ENCODE measurements around the gene LRRC37B.
"Not testable (repeated sequence)": the region's sequence is repeated elsewhere in the genome, so short reads cannot be mapped to it uniquely, and the experiment has no call there.

Gene LRRC37B

DNA sequence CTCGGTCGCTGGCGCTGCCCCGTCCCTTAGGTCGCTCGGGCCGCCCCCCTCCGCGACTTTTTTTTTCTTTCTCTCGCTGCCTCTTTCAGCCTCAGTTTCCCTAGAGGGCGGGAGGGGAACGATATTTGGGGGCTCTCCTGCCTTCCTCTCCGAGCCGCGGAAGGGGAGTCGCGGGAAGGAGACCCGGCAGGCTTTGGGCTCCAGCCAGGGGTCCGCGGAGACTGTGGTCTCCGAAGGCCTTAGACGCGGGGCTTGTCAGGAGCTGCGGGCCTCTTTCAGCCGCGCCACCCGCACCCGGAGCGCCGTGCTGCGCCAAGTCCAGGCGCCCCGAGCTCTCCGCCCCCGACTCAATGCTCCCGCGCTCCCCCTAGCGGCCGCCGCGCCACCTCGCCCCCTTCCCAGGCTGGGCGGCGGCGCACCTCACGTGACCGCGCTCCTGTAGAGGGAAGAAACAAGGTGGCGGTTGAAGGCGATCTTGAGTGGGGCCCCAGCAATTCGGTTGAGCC, at the start of gene LRRC37B:
Gene LRRC37B (plus strand): TSS at position 427 of the 506 bp plus-strand sequence. CDS start 14,010 bp downstream, outside the sequence.
- peak; percentile 59 for DNase-seq (ENCODE audit: low read depth)
- H3K4me3 ChIP-seq (ENCODE audit: control insufficient read depth, low read depth, low read length): peak within 1 kb of the TSS; percentile 87

DNA sequence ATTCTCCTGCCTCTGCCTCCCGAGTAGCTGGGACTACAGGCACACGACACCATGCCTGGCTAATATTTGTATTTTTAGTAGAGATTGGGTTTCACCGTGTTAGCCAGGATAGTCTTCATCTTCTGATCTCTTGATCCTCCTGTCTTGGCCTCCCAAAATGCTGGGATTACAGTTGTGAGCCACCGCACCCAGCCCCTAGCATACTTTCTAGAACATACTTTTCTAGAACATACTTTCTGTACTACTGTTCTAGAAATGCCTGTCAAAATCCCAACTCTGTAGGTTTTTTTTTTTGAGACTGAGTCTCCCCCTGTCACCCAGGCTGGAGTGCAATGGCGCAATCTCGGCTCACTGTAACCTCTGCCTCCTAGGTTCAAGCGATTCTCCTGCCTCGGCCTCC, 43.1 kb upstream of the LRRC37B start:
- DNase-seq (ENCODE audit: low read depth); H3K4me3 ChIP-seq (ENCODE audit: control insufficient read depth, low read depth, low read length): not testable (repeated sequence)

More for the DNA sequence above, at the start of gene LRRC37B:
- TF ChIP-seq, protein P1, sequence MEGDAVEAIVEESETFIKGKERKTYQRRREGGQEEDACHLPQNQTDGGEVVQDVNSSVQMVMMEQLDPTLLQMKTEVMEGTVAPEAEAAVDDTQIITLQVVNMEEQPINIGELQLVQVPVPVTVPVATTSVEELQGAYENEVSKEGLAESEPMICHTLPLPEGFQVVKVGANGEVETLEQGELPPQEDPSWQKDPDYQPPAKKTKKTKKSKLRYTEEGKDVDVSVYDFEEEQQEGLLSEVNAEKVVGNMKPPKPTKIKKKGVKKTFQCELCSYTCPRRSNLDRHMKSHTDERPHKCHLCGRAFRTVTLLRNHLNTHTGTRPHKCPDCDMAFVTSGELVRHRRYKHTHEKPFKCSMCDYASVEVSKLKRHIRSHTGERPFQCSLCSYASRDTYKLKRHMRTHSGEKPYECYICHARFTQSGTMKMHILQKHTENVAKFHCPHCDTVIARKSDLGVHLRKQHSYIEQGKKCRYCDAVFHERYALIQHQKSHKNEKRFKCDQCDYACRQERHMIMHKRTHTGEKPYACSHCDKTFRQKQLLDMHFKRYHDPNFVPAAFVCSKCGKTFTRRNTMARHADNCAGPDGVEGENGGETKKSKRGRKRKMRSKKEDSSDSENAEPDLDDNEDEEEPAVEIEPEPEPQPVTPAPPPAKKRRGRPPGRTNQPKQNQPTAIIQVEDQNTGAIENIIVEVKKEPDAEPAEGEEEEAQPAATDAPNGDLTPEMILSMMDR (conservative IDR thresholded peaks at IDR 0.05; ENCODE audit: control insufficient read depth, insufficient read depth, low read depth, low read length): no peak

DNA sequence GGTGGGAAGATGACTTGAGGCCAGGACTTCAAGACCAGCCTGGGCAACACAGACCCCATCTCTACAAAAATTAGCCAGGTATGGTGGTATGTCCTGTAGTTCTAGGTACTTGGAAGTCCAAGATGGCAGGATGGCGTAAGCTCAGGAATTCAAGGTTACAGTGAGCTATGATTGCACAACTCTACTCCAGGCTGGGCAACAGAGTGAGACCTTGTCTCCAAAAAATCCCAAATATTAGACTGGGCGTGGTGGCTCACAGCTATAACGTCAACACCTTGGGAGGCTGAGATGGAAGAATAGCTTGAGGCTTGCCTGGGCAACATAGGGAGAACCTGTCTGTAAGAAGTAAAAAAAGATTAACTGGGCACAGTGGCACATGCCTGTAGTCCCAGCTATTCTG, 39.5 kb upstream of the LRRC37B start:
- DNase-seq (ENCODE audit: low read depth): no peak
- H3K4me3 ChIP-seq (ENCODE audit: control insufficient read depth, low read depth, low read length): no peak overlapping the region
- TF ChIP-seq, protein P1 (conservative IDR thresholded peaks at IDR 0.05; ENCODE audit: control insufficient read depth, insufficient read depth, low read depth, low read length): no peak

DNA sequence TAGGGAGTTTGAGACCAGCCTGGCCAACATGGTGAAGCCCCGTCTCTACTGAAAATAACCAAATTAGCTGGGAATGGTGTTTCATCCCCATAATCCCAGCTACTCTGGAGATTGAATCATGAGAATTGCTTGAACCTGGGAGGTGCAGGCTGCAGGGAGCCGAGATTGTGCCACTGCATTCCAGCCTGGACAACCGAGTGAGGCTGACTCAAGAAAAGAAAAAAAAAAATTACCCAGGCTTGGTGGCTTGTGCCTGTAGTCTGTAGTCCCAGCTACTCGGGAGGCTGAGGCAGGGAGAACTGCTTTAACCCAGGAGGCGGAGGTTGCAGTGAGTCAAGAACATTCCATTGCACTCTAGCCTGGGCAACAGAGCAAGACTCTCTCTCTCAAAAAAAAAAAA, 36.8 kb upstream of the LRRC37B start:
- DNase-seq (ENCODE audit: low read depth); H3K4me3 ChIP-seq (ENCODE audit: control insufficient read depth, low read depth, low read length): not testable (repeated sequence)

DNA sequence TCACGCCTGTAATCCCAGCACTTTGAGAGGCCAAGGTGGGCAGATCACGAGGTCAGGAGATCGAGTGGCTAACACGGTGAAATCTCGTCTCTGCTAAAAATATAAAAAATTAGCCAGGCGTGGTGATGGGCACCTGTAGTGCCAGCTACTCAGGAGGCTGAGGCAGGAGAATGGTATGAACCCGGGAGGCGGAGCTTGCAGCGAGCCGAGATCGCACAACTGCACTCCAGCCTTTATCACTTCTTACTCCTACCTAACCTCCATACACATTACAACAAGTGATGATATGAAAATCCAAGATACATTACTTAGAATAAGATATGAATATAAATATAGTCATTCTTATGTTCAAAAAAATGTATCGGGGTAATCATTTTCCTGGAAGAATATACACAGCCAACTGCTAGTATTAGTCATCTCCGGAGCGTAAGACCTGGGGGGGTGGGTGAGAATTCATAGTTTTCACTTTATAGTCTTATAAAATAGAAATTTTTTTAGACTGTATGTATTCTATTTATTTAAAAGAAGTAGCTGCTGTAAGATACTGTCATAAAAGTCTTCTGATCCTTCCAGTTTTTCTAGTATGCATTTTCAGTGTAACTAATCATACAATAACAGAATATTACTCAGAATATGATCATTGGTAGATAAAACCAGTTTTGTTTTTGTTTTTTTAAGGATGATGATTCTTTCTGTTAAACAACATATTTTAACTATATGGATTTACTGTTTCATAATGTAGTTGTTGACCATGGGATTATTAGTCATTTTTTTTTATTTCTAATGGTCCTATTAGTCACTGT, 32.7 kb upstream of the LRRC37B start:
- H3K4me3 ChIP-seq (ENCODE audit: control insufficient read depth, low read depth, low read length): not testable (repeated sequence)
- DNase-seq (ENCODE audit: low read depth): peak; percentile 8

DNA sequence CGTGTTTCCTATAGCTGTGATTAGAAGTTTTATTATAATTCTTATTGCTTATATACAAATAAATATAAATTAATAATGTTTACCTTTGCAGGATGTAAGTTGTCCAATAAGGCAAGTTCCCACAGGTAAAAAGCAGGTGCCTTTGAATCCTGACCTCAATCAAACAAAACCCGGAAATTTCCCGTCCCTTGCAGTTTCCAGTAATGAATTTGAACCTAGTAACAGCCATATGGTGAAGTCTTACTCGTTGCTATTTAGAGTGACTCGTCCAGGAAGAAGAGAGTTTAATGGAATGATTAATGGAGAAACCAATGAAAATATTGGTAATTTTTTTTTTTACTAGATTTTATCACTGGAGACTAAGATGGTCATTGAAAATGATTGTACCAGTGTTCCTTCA, 31.8 kb upstream of the LRRC37B start:
- H3K4me3 ChIP-seq (ENCODE audit: control insufficient read depth, low read depth, low read length): not testable (repeated sequence)
- DNase-seq (ENCODE audit: low read depth): peak; percentile 2

DNA sequence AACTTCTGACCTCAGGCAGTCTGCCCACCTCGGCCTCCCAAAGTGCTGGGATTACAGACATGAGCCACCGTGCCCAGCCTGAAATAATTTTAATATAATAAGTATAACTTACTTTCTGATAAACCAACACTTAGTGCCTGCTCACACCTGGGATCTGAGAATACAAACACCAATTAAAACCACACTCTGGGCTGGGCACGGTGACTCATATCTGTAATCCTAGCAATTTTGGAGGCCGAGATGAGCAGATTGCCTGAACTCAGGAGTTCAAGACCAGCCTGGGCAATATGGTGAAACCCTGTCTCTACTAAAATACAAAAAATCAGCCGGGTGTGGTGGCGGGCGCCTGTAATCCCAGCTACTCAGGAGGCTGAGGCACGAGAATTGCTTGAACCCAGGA, 15.4 kb upstream of the LRRC37B start:
- H3K4me3 ChIP-seq (ENCODE audit: control insufficient read depth, low read depth, low read length); DNase-seq (ENCODE audit: low read depth): not testable (repeated sequence)

DNA sequence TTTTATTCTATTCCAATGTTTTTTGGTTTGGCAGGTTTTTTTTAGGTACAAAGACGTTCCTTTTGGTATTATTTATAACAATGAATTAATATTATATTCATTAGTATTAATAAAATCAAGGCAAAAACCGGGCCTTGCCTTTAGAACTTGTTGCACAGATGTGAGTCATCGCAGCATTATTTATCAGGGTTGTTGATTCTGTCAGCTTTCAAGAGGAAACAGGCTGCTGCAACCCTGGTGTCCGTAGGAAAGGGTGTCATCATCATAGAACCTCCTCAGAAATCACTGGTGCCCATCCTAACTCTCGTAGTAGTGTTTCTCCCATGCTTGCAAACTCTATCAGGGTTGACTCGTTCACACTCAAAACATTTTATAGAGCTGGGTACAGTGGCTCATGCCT, 10.2 kb upstream of the LRRC37B start:
- DNase-seq (ENCODE audit: low read depth): no peak
- TF ChIP-seq, protein P1 (conservative IDR thresholded peaks at IDR 0.05; ENCODE audit: control insufficient read depth, insufficient read depth, low read depth, low read length): no peak
- no peak overlapping the region for H3K4me3 ChIP-seq (ENCODE audit: control insufficient read depth, low read depth, low read length)

DNA sequence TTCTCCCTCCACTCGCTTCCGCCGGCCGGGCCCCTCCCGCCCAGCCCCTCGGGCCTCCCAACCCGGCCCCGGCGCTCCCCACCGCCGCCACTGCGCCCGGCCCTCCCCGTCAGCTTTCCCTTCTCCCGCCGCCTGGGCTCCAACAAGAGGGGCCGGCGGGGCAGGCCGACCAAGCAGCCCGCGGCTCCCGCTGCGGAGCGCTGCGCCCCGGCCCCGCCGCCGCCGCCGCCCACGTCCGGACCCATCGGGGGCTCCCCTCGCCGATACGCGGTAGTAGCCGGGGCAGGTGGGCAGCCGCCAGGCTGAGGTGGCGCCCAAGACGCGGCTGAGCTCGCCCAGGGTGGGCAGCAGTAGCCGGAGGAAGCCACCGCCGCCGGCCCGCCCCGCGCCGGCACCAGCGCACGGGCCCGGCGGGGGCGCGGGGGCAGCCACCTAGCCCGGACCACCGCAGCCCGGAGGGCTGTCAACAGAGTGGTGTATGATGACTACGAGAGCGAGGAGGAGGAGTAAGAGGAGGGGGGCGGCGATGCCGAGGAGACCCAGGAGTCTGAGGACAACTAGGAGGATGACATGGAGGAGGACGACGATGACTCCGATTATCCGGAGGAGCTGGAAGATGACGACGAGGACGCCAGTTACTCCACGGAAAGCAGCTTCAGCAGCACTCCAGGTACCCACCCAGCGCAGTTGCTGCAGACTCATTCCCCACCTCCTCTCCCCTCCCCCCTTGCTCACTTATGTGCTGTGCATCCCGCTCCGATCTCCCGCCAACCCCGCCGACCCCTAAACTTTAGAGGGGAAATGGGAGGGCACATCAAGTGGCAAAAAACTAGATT, 498 bp downstream of the LRRC37B start:
- DNase-seq (ENCODE audit: low read depth): peak; percentile 23
- H3K4me3 ChIP-seq (ENCODE audit: control insufficient read depth, low read depth, low read length): peak overlapping the region; percentile 87
- TF ChIP-seq, protein P1 (conservative IDR thresholded peaks at IDR 0.05; ENCODE audit: control insufficient read depth, insufficient read depth, low read depth, low read length): no peak

Data from fibroblast of mammary gland (primary cell).